ENCODE measurements around the gene MKNK2. TPM values are rescaled to one million over a fixed set of nuclear protein-coding genes. Genes with fewer than 3 reads are reported as not detected.

MKNK2 gene
- total and polyA plus RNA-seq, 2 of the 13 experiments (the other 11 are each of a cell fraction or from before 2014, with no cell fraction given): 44.9 to 112 TPM

- 0 out of 2 replicates have a peak, but pooled peaks have one; percentile 5 for TF ChIP-seq TAF1 (CRISPR knock-in tag; IDR thresholded peaks at IDR 0.05)
- no peak; the same call in 1 of the 2 replicates for TF ChIP-seq RXRB (CRISPR knock-in tag; IDR thresholded peaks at IDR 0.05; ENCODE audit: borderline replicate concordance)
- TF ChIP-seq, protein P1, sequence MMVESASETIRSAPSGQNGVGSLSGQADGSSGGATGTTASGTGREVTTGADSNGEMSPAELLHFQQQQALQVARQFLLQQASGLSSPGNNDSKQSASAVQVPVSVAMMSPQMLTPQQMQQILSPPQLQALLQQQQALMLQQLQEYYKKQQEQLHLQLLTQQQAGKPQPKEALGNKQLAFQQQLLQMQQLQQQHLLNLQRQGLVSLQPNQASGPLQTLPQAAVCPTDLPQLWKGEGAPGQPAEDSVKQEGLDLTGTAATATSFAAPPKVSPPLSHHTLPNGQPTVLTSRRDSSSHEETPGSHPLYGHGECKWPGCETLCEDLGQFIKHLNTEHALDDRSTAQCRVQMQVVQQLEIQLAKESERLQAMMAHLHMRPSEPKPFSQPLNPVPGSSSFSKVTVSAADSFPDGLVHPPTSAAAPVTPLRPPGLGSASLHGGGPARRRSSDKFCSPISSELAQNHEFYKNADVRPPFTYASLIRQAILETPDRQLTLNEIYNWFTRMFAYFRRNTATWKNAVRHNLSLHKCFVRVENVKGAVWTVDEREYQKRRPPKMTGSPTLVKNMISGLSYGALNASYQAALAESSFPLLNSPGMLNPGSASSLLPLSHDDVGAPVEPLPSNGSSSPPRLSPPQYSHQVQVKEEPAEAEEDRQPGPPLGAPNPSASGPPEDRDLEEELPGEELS (CRISPR knock-in tag; IDR thresholded peaks at IDR 0.05): no peak
- TF ChIP-seq KAT8 (CRISPR knock-in tag; IDR thresholded peaks at IDR 0.05): no peak
- TF ChIP-seq U2AF2 (IDR thresholded peaks at IDR 0.05; ENCODE audit: low read depth, low read length): no peak
- no peak for TF ChIP-seq CTCF (CRISPR knock-in tag; IDR thresholded peaks at IDR 0.05)
- TF ChIP-seq, protein P2, sequence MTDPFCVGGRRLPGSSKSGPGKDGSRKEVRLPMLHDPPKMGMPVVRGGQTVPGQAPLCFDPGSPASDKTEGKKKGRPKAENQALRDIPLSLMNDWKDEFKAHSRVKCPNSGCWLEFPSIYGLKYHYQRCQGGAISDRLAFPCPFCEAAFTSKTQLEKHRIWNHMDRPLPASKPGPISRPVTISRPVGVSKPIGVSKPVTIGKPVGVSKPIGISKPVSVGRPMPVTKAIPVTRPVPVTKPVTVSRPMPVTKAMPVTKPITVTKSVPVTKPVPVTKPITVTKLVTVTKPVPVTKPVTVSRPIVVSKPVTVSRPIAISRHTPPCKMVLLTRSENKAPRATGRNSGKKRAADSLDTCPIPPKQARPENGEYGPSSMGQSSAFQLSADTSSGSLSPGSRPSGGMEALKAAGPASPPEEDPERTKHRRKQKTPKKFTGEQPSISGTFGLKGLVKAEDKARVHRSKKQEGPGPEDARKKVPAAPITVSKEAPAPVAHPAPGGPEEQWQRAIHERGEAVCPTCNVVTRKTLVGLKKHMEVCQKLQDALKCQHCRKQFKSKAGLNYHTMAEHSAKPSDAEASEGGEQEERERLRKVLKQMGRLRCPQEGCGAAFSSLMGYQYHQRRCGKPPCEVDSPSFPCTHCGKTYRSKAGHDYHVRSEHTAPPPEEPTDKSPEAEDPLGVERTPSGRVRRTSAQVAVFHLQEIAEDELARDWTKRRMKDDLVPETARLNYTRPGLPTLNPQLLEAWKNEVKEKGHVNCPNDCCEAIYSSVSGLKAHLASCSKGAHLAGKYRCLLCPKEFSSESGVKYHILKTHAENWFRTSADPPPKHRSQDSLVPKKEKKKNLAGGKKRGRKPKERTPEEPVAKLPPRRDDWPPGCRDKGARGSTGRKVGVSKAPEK (CRISPR knock-in tag; IDR thresholded peaks at IDR 0.05; ENCODE audit: borderline replicate concordance): no peak
- 0 out of 2 replicates have a peak, but pooled peaks have one; percentile 9 for TF ChIP-seq ARHGAP35 (CRISPR knock-in tag; IDR thresholded peaks at IDR 0.05; ENCODE audit: borderline replicate concordance)
- no peak for TF ChIP-seq SAFB2 (CRISPR knock-in tag; IDR thresholded peaks at IDR 0.05; ENCODE audit: borderline replicate concordance, low read depth)
- 0 out of 2 replicates have a peak, but pooled peaks have one; percentile 10 for TF ChIP-seq ZNF430 (CRISPR knock-in tag; IDR thresholded peaks at IDR 0.05)
- TF ChIP-seq ZBTB44 (CRISPR knock-in tag; IDR thresholded peaks at IDR 0.05): no peak
- 0 out of 2 replicates have a peak, but pooled peaks have one; percentile 4 for TF ChIP-seq CBFB (CRISPR knock-in tag; IDR thresholded peaks at IDR 0.05)
- TF ChIP-seq, protein P3, sequence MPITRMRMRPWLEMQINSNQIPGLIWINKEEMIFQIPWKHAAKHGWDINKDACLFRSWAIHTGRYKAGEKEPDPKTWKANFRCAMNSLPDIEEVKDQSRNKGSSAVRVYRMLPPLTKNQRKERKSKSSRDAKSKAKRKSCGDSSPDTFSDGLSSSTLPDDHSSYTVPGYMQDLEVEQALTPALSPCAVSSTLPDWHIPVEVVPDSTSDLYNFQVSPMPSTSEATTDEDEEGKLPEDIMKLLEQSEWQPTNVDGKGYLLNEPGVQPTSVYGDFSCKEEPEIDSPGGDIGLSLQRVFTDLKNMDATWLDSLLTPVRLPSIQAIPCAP (CRISPR knock-in tag; IDR thresholded peaks at IDR 0.05; ENCODE audit: low read depth): no peak
- no peak for TF ChIP-seq ZMYM2 (CRISPR knock-in tag; IDR thresholded peaks at IDR 0.05)
- TF ChIP-seq GLMP (CRISPR knock-in tag; IDR thresholded peaks at IDR 0.05; ENCODE audit: borderline replicate concordance): no peak
- no peak for TF ChIP-seq ZNF441 (CRISPR knock-in tag; IDR thresholded peaks at IDR 0.05; ENCODE audit: borderline replicate concordance)
- TF ChIP-seq SKI (IDR thresholded peaks at IDR 0.05; ENCODE audit: partially characterized antibody): peak; percentile 2
- no peak for TF ChIP-seq KLF13 (CRISPR knock-in tag; IDR thresholded peaks at IDR 0.05)
Measured at GRCh38 chr19:2048959-2049740, 1.9 kb downstream of the MKNK2 start (continued).

Measured in HepG2 (cell line).